IPS-NIHi11 (cell line): Measurements from ENCODE around the gene HIVEP3.

Experiments
- DNase-seq: peaks from one replicate; pipeline ENCODE4 v3.0.0; 2012; ENCODE audit warnings: mixed read lengths, low spot score

HIVEP3 gene

DNA sequence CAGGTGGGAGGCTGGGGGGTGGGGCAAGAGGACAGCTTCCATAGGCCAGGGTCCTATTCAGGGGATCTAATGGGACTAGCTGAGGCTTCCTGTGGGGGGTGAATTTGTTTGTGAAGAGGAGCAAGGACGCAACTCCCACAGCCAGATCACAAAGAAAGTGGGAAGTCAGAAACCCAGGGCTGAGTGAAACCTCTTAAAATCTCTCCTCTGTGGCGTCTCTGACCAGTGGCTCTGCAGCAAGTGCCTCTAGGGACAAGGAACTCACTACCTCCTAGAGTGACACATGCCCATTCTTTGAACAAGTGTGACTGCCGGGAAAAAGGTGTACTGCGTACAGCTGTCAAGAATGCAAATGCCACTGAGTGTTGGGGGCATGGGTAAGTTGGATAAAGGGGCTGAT is 187.9 kb downstream of the HIVEP3 start:
- DNase-seq: no peak

DNA sequence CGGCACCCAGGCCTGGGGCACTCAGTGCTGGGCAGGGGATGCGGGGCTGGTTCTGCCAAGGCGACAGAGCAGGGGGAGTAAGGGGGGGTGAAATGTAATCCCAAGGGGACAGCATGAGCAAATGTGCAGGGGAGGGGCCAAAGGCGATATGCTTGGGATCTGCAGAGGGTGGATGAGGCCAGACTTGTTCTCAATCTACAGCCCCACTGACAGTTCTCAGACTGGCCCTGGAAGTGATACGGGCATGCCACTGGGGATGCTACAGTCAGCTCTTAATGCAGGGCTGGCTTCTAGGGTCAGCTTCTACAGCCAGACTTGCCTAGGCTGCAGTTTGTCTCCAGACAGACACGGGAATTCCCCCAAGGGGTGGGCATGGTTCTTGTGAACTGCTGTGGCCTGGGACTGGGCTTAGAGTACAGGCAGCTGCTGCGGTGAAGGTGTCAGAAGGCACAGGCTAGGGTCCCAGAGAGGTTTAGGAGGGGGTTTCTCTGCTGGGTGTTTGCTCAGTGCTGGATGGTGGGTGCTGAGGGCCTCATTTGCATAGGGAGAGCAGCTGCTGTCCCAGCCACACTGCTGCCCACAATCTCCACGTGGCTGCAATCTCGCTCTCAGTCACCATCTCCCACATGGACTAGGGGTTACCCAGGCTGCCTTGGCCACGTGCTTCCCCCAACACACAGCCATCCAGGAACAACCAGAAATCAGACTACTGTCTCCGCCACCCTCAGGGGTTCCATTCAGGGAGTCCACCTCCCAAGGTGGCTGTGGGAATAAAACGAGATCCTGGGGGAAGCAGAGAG is 190.1 kb downstream of the HIVEP3 start:
- no peak for DNase-seq

DNA sequence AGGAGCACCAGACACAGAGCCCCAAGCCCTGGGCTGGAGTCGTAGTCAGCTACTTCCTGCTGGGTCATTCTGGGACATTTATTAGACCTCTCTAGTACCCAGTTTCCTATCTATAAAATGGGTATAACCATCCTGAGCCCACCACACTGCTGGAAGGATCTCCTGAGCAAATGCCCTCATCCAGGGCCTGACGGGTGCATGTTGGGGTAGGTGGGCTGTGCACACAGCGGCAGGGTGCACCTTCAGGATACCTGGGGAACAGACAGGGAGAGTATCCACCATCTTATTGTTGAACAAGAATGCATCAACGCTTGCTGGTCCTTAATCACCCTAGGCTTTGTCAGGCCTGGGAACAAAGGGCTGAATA is 191.0 kb downstream of the HIVEP3 start:
- DNase-seq: no peak

DNA sequence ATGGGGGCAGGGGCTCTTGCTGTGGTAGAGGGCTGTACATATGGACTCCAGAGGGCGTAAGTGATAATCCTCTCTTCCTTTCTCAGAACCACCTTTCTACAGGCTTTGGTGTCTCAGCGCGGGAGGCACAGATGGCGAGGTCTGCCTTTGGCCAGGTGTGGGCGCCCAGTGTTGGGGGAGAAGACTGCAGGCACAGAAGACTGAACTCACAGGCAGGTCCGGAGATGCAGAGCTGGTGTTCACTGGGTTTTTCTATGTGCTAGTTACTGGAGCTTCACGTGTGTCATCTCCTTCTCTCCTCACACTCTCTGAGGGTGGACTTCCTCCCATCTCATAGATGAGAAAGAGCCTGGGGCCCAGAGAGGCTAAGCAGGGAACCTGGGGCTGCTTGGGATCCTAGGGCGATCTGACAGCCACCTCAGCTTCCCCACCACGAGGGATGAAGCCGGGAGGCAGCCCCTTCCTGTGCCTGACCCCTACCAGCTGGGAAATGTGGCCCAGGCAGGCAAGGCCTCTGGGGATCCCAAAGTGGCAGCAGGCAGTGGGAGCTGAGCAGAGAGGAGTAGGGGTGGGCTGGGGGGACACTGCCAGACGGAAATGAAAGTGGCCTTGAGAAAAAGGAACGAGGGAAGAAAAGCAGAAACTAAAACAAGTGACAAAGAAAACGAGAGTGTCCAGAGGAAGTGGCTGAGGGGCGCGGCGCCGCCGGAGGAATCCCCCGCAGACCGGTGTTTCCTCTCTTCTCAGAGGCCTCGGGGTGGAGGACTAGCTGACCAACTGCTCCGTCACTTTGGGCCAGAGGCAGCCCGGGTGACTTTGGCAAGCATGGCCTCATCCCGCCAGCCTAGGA is 191.6 kb downstream of the HIVEP3 start:
- DNase-seq: peak; percentile 41

DNA sequence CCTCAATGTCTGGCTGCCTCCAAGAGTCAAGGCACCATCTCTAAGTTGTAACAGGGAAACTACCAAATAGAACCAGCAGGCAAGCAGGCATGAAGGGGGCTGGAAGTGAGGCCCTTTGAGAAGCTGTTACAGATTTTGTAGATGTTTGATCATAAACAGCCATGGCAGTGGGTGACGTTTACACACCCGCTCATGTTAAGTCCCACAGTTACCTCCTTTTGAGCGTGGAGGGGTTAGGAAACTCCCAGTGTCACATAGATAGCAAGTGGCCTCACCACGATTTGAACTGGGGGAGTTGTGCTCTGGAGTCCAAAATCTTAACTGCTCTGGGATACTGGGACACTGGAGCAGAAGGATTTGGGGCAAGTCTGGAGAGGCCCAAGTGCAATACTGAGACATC is 192.4 kb downstream of the HIVEP3 start:
- DNase-seq: no peak

DNA sequence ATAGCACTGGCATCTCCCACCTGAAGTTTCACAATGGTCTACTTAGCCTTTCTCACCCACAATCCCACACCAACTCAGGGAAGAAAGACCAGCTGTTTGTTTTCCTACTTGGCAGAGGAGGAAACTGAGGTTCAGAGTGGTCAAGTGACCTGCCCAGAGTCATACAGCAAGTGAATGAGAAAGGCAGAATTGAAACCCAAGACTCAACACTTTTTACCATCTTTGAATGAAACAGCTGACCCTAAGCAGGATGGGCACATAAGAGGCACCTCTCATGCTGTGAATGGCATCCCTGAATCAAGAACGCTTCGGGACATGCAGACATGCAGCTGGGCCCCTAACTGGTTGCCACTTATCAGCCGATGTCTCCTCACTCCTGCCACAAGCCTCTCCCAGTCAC is 193.8 kb downstream of the HIVEP3 start:
- DNase-seq: no peak

DNA sequence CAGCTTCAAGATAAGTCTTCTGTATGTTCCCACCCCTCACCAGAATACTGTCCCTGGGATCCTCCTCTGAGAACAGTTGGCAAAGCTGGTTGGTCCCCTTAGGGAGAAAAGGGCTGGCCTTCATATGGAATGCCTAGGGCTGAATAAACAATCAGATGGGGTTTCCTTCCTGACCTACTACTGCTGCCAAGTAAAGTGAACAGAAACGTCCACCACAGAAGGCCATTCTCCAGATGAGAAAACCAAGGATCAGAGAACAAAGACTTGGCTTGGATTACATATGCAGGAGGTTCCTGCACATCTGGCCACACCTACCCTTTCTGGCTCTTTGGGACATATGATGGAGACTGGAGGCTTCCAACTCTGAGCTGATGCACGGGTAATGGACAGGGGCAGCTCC is 194.5 kb downstream of the HIVEP3 start:
- DNase-seq: no peak

DNA sequence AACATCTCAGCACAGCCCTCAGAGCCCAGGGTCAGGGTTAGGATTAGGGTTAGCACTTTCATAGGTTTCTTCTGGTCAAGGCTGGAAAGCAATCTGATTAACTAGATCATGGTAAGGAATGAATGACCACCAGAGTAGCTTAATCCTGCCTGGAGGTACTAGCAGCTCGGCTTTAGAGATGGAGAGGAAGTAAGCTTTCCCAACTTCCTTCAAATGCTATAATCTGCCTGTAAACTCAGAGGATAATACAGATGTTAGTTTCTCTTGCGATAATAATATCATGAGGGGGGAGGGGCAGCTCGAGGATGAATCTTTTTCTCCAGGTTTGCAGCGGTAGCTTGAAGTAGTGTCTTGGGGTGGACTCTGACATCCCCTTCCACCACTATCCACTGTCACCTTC is 194.9 kb downstream of the HIVEP3 start:
- DNase-seq: no peak

DNA sequence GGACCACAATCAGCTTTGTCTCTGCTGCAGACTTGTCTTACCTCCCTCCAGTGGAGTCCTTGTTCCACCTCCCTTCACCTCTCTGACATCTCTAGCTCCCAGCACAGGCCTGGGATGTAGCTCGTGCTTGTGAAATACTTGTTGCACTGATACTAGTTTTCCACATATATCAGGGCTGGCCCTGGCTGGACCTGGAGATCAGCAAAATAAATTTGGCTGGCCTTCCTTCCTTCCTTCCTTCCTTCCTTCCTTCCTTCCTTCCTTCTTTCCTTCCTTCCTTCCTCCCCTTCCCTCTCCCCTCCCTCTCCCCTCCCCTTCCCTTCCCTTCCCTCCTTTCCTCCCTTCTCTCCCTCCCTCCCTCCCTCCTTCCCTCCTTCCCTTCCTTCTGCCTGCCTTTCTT is 196.5 kb downstream of the HIVEP3 start:
- no peak for DNase-seq

DNA sequence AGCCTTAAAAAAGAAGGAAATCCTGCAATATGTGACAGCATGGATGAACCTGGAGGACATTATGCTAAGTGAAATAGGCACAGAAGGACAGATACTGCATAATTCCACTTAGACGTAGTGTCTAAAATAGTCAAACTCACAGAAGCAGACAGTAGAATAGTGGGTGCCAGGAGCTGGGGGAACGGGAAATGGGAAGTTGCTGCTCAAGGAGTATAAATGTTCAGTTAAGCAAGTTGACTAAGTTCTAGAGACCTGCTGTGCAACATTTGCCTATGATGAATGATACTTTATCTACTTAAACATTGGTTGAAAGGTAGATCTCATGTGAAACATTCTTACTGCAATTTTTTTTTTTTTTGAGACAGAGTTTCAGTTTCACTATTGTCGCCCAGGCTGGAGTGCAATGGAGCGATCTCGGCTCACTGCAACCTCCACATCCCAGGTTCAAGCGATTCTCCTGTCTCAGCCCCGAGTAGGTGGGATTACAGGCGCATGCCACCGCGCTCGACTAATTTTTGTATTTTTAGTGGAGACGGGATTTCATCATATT is 197.8 kb downstream of the HIVEP3 start:
- DNase-seq: no peak

DNA sequence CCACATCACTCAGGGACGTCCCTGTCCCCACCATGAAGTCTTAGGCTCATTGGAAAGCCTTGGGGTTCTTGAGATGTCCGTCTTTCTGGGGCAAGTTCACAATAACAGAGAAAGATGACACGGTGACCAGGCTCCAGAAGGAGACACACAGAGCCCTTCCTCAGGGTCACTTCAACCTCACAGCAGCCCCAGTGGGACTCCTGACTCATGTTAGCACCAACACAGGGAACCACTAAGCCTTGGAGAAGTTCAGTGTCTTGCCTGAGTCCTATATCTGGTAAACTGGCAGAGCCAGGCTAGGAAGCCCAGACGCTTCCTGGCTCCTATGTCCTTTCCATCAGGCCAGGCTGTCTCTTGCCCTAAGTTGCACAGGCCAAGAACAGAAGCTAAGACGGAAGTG is 199.1 kb downstream of the HIVEP3 start:
- DNase-seq: no peak

DNA sequence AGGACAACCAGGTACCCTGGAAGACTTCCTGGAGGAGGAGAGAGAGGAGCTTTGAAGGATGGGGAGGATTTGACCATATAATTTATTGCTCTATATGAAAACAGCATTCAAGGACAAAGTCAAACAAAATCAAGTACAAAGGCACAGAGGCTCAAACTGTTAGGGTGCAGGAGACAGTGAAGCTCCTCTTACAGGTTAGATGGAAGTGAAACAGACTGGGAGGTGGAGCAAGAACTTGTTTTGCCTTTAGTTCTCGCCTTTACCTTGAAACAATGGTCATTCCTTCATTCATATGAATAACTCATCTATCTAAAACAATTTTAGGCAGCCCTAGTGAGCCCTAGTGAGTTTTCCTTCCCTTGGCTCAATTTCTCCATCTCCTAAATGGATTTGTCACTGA is 199.6 kb downstream of the HIVEP3 start:
- no peak for DNase-seq

DNA sequence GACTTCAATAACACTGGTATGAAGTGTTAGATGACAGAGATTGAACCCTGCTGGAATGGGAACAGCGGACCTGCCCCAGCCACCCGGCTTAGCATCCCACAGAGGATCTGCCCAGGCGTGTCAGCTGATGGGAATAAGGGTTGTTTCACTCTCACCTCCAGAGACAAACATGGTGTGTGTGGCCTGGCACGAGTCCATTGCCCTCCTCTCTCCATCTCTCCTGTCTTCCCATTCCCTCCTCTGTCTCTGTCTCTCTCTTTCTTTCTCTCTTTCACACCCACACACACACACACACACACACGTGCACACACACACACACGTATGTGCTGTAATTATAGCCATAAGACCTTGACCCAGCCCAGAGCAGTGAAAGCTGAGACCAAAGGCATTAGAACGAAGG is 200.2 kb downstream of the HIVEP3 start:
- no peak for DNase-seq

DNA sequence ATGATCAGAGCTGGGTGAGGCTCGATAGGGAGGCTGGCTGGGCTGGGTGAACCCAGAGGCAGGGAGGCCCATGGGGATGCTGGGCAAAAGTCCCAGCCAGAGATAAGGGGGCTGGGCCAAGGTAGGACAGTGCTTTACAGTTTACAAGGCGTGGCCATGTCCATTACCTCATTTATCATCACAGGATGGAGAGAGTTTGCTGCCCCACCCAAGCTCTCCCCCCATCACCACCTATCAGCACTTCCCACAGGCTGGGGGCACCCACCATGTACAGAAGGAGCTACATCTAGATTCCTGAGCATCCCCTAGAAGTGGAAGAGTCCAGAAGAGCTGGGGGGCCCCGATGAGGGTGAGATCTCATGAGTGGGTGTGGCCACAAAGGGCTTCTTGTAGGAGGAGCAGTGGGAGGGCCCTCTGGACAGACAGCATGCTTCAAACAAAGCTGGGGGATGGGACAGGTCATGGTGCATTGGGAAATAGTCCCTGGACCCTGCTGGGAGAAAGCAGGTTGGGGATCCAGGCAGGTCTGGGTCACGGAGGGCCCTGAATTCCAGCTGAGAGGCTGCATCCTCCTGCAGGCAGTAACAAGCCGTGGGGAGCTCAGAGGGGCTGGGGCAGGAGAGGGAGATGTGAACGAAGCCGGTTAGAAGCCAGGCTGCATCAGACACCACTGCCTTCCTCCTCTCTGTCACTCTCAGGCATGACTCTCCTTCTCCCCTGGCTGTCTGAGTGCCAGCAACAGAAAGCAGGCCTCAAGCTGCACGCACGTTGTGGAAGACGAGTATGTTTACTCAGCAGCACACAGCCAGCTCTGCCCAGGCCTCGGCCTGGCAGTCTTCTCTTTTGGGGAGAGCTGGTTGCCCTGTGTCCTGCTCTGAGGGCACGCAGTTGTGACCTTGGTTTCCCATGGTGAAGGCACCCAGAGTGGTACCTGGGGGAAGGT is 202.3 kb downstream of the HIVEP3 start:
- DNase-seq: no peak

DNA sequence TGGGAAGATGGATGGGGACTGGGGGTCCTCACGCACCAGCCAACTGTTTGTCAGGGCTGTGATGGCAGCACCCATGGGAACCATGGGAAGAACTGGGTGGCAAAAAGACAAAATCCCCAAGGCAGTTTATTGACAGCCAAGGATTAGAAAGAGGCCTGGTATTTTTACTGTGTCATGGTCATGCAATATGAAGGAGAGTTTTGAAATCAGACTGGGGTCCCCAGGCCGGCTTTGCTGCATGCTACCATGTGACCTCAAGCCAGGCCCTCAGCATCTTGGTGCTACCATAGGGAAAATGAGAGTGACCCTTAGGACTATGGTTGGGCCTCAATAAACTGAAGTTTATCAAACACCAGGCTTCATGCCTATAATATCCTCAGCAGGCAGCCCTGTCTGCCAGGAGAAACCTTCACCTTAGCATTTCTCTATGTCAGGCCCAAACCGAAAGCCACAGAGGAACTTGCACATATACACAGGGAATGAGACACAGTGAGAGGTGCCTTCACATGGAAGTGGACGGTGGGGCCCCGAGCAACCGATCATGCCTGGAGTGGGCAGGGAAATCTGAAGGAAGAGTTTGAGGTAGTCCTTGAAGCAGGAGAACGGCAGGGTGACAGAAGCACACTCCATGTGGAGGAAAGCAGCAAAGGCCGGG is 203.2 kb downstream of the HIVEP3 start:
- DNase-seq: no peak

DNA sequence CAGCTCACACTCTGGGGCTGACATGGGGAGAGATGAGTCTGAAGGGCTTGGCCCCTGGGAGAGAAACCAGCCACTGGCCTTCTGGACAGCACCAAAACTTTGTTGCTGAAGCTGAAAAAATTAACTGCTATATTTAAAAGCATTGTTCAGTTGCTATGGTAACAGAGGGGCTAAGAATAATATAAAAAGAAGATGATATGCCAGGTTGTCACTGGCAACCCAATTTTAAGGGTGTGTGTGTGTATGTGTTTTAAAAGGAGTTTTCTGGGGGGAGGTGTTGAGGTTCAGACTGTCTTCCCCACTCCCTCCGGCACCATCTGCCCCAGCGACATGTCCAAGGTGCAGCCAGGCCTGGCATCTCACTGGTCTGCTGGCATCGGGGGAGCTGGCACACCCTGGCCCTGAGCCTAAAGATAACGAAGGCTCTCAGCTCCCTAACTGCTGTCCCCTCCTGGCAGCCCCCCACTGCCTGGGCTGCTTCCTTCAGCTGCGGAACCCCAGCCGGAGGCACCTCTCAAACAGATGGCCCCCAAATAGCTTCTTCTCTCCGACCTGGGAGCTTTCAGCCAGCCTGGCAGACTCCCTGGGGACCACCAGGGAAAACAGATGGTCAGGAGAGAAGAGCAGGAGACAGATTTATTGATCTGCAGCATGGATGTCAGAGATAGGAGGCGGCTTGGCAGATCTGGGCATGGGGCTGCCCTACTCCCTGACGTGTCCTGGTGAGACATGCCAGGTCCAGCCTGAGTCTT is 203.9 kb downstream of the HIVEP3 start:
- DNase-seq: no peak

DNA sequence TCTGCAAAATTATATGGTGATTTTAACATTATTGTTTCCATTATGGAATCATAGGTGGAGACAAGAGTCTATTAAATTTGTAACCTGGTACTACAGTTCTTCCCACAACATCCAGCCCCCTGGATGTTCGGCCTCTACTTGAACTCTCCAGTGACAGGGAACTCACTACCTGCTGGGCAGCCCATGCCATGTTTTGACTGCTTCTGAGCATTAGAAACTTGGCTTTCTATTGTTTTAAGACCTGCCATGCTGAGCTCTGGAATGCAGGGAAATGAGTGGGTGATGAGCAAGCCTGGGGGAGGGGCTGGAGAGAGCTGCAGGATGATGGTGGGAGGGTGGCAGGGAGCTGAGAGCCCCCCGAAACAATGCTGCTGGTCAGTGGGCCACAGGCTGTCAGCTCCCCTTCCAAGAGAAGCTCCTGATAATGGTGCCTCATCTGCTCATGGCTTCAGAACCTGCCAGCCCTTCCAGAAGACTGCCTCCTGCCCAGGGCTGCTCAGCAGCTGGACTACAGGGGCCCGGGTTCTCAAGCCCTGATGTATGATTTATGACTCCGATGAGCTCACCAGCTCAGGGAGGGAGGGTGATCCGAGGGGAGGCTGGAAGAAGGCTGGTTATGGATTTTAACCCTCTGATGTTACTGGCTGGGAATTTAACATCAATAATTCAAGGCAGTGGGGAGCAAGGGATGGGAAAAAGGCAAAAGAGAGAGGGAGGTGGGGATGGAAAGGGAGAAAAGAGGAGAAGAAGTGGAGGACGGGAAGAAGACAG is 205.0 kb downstream of the HIVEP3 start:
- DNase-seq: peak; percentile 37

DNA sequence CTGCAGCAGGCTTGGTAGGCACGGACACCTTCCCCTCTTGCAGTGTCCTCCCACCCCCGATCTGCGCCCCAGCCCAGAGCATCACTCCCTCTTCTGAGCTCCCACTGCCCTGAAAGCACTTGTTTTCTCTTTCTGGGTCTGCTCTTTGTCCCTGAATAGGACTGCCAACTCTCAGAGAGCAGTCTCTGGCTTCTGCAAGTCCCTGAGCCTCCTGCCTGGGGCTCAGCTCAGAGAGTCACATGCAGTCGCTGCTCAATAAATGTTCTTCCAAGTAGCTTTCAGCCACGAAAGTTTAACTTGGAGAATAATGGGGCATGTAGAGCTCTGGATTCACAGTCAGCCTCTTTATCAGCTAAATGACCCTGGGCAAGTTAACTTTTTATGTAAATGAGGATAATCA is 205.6 kb downstream of the HIVEP3 start:
- DNase-seq: no peak

DNA sequence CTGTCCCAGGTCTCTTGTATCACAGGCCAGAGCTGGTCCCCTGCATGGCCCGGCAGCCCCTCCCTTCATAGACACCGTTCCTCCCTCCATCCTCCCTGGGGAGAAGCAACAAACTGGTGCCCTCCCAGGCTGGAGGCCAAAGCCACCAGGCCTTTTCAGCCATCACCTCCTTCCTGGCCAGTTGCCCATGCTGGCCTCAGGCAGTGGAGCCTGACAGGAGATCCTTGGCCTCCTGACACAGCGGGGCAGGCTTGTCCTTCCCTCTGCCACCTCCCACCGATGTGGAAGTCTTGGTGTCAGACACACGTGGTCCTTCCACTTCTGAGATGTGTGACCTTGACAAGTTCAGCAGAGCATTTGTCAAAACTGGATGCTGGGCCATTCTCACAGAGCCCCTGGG is 206.0 kb downstream of the HIVEP3 start:
- peak; percentile 36 for DNase-seq

DNA sequence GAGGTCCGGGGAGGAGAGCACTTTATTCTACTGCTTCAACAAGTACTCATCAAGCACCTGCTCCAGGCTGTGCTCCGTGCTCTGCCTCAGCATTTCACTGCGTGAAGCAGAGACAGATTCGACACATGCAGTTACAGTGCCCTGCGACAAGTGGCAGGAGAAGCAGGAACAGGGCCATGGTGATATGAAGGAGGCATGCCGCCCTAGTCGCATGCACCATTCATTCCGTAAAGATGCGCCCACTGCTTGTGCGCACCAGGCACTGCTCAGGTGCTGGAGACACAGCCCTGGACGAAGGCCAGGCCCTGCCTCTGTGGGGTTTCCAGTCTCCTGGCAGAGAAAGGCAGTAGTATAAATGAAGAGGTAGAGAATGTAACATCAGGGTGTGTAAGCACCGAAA is 206.6 kb downstream of the HIVEP3 start:
- DNase-seq: no peak
